Endothelial cell of umbilical vein (primary cell): Measurements from ENCODE around the gene C10orf71. TPM values are rescaled to one million over a fixed set of nuclear protein-coding genes. Genes with fewer than 3 reads are reported as not detected.

Experiments used
- BruUV-seq: library from RNA; stranded (reverse); fragments of 400-500 nt; replicated peaks from 2 replicates; lab custom pipeline; 2021; lab: Mats Ljungman, UMichigan
- CTCF ChIA-PET: fragments of 300-600, 350-600 bp; sonication (Branson Sonifier 250); formaldehyde crosslinking; loops from one replicate; lab custom pipeline; 2021; ENCODE audit warnings: antibody characterized with exemption, inconsistent platforms; lab: Charles Lee
- POLR2A ChIA-PET: fragments of 300-600, 350-600 bp; sonication (Branson Sonifier 250); formaldehyde crosslinking; loops from one replicate; lab custom pipeline; 2021; ENCODE audit warnings: antibody characterized with exemption, inconsistent platforms; lab: Charles Lee
- DNase-seq: peaks from one replicate; pipeline ENCODE4 v3.0.0-alpha.2; 2011; ENCODE audit warnings: low read depth, low spot score
- FAIRE-seq: peaks from 2 replicates; lab custom pipeline; 2011; peaks lifted over from hg19 to GRCh38; lab: Jason Lieb, UNC
- H2AFZ ChIP-seq: 2 replicates; pipeline ENCODE4 v1.6.0; 2012; ENCODE audit warnings: low read depth, low read length, control low read depth, inconsistent platforms
- H3K27ac ChIP-seq: 2 replicates; pipeline ENCODE4 v1.5.1; 2011; ENCODE audit warnings: low read depth, mild to moderate bottlenecking, control low read depth, low read length, moderate library complexity; ENCODE audit not compliant: insufficient read depth
- H3K27me3 ChIP-seq, 2 experiments: 2 replicates each; pipeline versions ENCODE4 v1.6.0 to v1.6.1; 2011; ENCODE audit warnings: low read length in 2 of 2, mixed read lengths in 1 of 2; ENCODE audit not compliant: control insufficient read depth in 2 of 2, insufficient read depth in 2 of 2
- H3K36me3 ChIP-seq, 2 experiments: 2 replicates in 1 of 2; 3 replicates in 1 of 2; pipeline ENCODE4 v1.5.1; 2011; ENCODE audit warnings: low read length in 2 of 2, mild to moderate bottlenecking in 1 of 2, moderate library complexity in 1 of 2; ENCODE audit not compliant: control insufficient read depth in 2 of 2, insufficient read depth in 2 of 2; ENCODE audit errors: extremely low read depth in 1 of 2
- H3K4me1 ChIP-seq: 3 replicates; pipeline ENCODE4 v1.5.1; 2011; ENCODE audit warnings: mild to moderate bottlenecking, low read length; ENCODE audit not compliant: control insufficient read depth, insufficient read depth; ENCODE audit errors: extremely low read depth
- H3K4me2 ChIP-seq: 2 replicates; pipeline ENCODE4 v1.6.1; 2011; ENCODE audit warnings: low read length, control low read depth, mixed read lengths; ENCODE audit not compliant: insufficient read depth
- H3K4me3 ChIP-seq, 3 experiments: fragments of 200-600 bp in 1 of 3; sonication (generic), shearing (Covaris generic) in 1 of 3; replicated peaks in 1 of 3; 2 replicates each; pipeline ENCODE4 v1.5.1; 2011 to 2016; ENCODE audit warnings: control low read depth in 3 of 3, low read length in 3 of 3, mild to moderate bottlenecking in 2 of 3, inconsistent platforms in 1 of 3, low read depth in 1 of 3, moderate library complexity in 1 of 3; ENCODE audit not compliant: insufficient read depth in 1 of 3
- H3K79me2 ChIP-seq: 2 replicates; pipeline ENCODE4 v1.6.0; 2012; ENCODE audit warnings: low read length, inconsistent platforms; ENCODE audit not compliant: control insufficient read depth, insufficient read depth
- H3K9ac ChIP-seq: replicated peaks from 2 replicates; pipeline ENCODE3; 2011; ENCODE audit warnings: low read length, control low read depth; ENCODE audit not compliant: insufficient read depth; ENCODE audit errors: extremely low read depth
- H3K9me1 ChIP-seq: replicated peaks from 3 replicates; pipeline ENCODE4 v1.6.0; 2011; ENCODE audit warnings: mild to moderate bottlenecking, low read length; ENCODE audit not compliant: control insufficient read depth, insufficient read depth; ENCODE audit errors: extremely low read depth
- H3K9me3 ChIP-seq: replicated peaks from 2 replicates; pipeline ENCODE4 v1.5.1; 2012; ENCODE audit warnings: low read length, inconsistent platforms; ENCODE audit not compliant: control insufficient read depth, insufficient read depth
- H4K20me1 ChIP-seq: replicated peaks from 2 replicates; pipeline ENCODE3; 2011; ENCODE audit warnings: mild to moderate bottlenecking, low read length; ENCODE audit not compliant: control insufficient read depth, insufficient read depth; ENCODE audit errors: extremely low read depth
- EZH2 ChIP-seq: IDR thresholded peaks from 2 replicates; pipeline ENCODE4 v1.6.1; 2012; ENCODE audit warnings: borderline replicate concordance, low read depth, mild to moderate bottlenecking, moderate library complexity, low read length, inconsistent platforms; ENCODE audit not compliant: severe bottlenecking
- FOS ChIP-seq: IDR thresholded peaks from 2 replicates; pipeline ENCODE4 v1.6.1; 2011; ENCODE audit warnings: mild to moderate bottlenecking, low read length, moderate library complexity, borderline replicate concordance; ENCODE audit not compliant: insufficient read depth
- GATA2 ChIP-seq: IDR thresholded peaks from 2 replicates; pipeline ENCODE4 v1.7.0; 2011; ENCODE audit warnings: low read depth, mild to moderate bottlenecking, moderate library complexity, mixed read lengths, low read length; ENCODE audit not compliant: insufficient read length, insufficient read depth
- JUN ChIP-seq: IDR thresholded peaks from 2 replicates; pipeline ENCODE4 v1.6.1; 2011; ENCODE audit warnings: borderline replicate concordance, low read depth; ENCODE audit not compliant: insufficient read length, insufficient read depth
- MYC ChIP-seq: IDR thresholded peaks from one replicate; pipeline ENCODE4 v1.6.1; 2011; ENCODE audit warnings: mild to moderate bottlenecking, low read depth, low read length
- POLR2A ChIP-seq: IDR thresholded peaks from 2 replicates; pipeline ENCODE4 v1.6.1; 2012; ENCODE audit warnings: low read depth, mild to moderate bottlenecking, control low read depth, low read length
- POLR2AphosphoS5 ChIP-seq: IDR thresholded peaks from 2 replicates; pipeline ENCODE4 v1.6.1; 2012; ENCODE audit warnings: low read depth, mild to moderate bottlenecking, control low read depth, low read length, moderate library complexity; ENCODE audit not compliant: insufficient read depth
- dilution Hi-C: fragments of 300-500 bp; cut with MboI; formaldehyde crosslinking; loops from one replicate; pipeline ENCODE4 v1.15.0; 2019; ENCODE audit warnings: low sequenced_read_pairs; ENCODE audit not compliant: extremely low pct_ligation_motif_present
- intact Hi-C: fragments of 100-400 bp; cut with micrococcal nuclease; formaldehyde crosslinking; loops from one replicate; pipeline ENCODE4 v1.10.0; 2022
- polyA plus RNA-seq, 4 experiments: library from polyadenylated mRNA; depleted of rRNA in 3 of 4; stranded (reverse) in 3 of 4; unstranded in 1 of 4; fragments of >200 nt; gene quantifications; 2 replicates each; pipeline versions ENCODE4 v1.2.1 to v1.2.3, GENCODE V29; 2011 to 2012; ENCODE audit warnings: missing spikeins in 1 of 4
- total RNA-seq: library from RNA; stranded (reverse); gene quantifications from 2 replicates; pipeline ENCODE4 v1.2.3, GENCODE V29; 2021
- TF ChIP-seq, protein P1 (sequence below), 2 donors: IDR thresholded peaks; 1 replicate in 1 of 2; 2 replicates in 1 of 2; pipeline ENCODE4 v1.5.1; 2011; ENCODE audit warnings: low read length in 2 of 2, mild to moderate bottlenecking in 2 of 2, moderate library complexity in 2 of 2, control low read depth in 1 of 2, inconsistent platforms in 1 of 2, low read depth in 1 of 2; ENCODE audit not compliant: insufficient read depth in 1 of 2; ENCODE audit errors: extremely low read depth in 1 of 2
- TF ChIP-seq, protein P2 (sequence below): IDR thresholded peaks from 2 replicates; pipeline ENCODE4 v1.6.1; 2011; ENCODE audit not compliant: insufficient read depth, insufficient read length

Gene C10orf71
- total and polyA plus RNA-seq, 2 donors (not counting 3 experiments of a cell fraction or from before 2014, with no cell fraction given): not detected

DNA sequence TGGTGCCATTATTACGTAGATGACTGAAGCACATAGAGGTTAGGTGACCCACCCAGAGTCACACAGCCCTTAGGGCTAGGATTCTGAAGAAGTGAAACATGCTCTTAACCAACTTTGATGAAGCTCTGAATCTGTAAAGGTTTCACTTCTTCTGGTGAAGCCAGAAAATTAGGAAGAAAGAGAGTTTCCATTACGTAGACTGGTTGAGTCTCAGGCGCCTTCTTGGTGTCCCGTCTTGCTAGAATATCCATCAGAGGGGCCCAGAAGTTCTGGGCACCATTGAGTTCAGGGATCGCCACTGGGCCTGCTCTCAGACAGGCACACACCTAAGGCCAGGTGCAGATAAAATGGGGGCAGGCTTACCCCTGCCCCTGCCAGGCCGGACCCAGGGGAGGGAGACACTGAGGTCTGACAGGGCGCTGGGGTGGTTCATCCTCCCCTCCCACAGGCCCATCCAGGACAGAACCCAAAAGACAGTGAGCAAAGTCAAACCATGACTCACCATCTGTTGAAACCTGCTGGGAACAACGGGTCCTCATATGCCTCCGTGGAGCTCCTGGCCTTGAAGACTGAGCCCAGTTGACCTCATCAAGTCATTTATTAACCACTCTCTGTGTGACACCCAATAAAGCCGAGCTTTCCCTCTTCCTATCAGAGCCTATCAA is 63.8 kb downstream of the C10orf71 start:
- DNase-seq: no peak
- H2AFZ ChIP-seq: no peak overlapping the region
- H4K20me1 ChIP-seq: no peaks in the 10 kb centered on the region
- intact Hi-C loops: no loop called here
- H3K4me3 ChIP-seq: no peak overlapping the region
- H3K9ac ChIP-seq: no peak overlapping the region
- no peaks in the 10 kb centered on the region for H3K36me3 ChIP-seq
- no peaks in the 10 kb centered on the region for H3K9me3 ChIP-seq
- dilution Hi-C loops: no loop called here
- no peak for FAIRE-seq
- POLR2A ChIA-PET: no interaction called here
- BruUV-seq: no TSS peak
- TF ChIP-seq, protein P1, sequence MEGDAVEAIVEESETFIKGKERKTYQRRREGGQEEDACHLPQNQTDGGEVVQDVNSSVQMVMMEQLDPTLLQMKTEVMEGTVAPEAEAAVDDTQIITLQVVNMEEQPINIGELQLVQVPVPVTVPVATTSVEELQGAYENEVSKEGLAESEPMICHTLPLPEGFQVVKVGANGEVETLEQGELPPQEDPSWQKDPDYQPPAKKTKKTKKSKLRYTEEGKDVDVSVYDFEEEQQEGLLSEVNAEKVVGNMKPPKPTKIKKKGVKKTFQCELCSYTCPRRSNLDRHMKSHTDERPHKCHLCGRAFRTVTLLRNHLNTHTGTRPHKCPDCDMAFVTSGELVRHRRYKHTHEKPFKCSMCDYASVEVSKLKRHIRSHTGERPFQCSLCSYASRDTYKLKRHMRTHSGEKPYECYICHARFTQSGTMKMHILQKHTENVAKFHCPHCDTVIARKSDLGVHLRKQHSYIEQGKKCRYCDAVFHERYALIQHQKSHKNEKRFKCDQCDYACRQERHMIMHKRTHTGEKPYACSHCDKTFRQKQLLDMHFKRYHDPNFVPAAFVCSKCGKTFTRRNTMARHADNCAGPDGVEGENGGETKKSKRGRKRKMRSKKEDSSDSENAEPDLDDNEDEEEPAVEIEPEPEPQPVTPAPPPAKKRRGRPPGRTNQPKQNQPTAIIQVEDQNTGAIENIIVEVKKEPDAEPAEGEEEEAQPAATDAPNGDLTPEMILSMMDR (IDR thresholded peaks at IDR 0.05; ENCODE audit: extremely low read depth in 1 of 2, insufficient read depth in 1 of 2, low read depth in 1 of 2, low read length in 2 of 2): no peak
- TF ChIP-seq FOS (no peak), EZH2 (no peak), JUN (no peak), MYC (no peak), POLR2AphosphoS5 (no peak), GATA2 (no peak), POLR2A (no peak)
- TF ChIP-seq, protein P2, sequence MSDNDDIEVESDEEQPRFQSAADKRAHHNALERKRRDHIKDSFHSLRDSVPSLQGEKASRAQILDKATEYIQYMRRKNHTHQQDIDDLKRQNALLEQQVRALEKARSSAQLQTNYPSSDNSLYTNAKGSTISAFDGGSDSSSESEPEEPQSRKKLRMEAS: no peak
- CTCF ChIA-PET: interaction anchor here (1.8 kb wide), 1 partner anchor 45 kb away, joined by 4 read pairs; no protein-coding TSS in a partner anchor
- H3K4me1 ChIP-seq: no peaks in the 10 kb centered on the region
- no peak overlapping the region for H3K4me2 ChIP-seq
- H3K9me1 ChIP-seq: no peaks in the 10 kb centered on the region
- no peaks in the 10 kb centered on the region for H3K79me2 ChIP-seq
- H3K27me3 ChIP-seq: no peaks in the 10 kb centered on the region
- no peak overlapping the region for H3K27ac ChIP-seq
